ENCODE data around the gene SCARB2.

DNA sequence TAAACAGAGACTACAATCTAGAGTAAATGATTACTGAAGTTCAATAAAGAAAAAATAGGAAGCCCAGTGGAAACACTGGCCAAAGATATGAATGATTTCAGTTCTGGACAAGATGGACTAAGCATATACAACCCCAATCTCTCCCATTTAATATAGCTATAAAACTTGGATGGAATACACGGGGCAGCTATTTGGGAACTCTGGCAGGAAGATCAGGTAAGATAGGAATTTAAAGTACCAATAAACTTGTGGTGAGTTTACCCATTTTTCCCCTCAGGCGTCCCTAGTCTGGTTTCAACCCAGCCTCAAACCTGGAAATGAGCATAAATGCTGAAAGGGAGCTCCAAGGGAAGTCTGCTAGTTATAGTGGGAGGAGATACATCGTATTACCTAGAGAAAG, 85.9 kb downstream of the SCARB2 start:
- TF ChIP-seq POLR2A (IDR thresholded peaks at IDR 0.05; ENCODE audit: borderline replicate concordance, extremely low read depth, insufficient read depth, insufficient read length) (no peak), POLR2AphosphoS5 (IDR thresholded peaks at IDR 0.05; ENCODE audit: low read depth, low read length) (no peak), SP1 (IDR thresholded peaks at IDR 0.05; ENCODE audit: low read depth) (no peak)
- TF ChIP-seq, protein P1, sequence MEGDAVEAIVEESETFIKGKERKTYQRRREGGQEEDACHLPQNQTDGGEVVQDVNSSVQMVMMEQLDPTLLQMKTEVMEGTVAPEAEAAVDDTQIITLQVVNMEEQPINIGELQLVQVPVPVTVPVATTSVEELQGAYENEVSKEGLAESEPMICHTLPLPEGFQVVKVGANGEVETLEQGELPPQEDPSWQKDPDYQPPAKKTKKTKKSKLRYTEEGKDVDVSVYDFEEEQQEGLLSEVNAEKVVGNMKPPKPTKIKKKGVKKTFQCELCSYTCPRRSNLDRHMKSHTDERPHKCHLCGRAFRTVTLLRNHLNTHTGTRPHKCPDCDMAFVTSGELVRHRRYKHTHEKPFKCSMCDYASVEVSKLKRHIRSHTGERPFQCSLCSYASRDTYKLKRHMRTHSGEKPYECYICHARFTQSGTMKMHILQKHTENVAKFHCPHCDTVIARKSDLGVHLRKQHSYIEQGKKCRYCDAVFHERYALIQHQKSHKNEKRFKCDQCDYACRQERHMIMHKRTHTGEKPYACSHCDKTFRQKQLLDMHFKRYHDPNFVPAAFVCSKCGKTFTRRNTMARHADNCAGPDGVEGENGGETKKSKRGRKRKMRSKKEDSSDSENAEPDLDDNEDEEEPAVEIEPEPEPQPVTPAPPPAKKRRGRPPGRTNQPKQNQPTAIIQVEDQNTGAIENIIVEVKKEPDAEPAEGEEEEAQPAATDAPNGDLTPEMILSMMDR (IDR thresholded peaks at IDR 0.05 in 2 of 3, conservative IDR thresholded peaks at IDR 0.05 in 1 of 3; ENCODE audit: borderline replicate concordance in 1 of 3, insufficient read depth in 1 of 3, low read depth in 2 of 3, low read length in 2 of 3), result no peak

All from HCT116 (cell line).